ENCODE measurements around the gene HS3ST2. TPM values are rescaled to one million over a fixed set of nuclear protein-coding genes. Genes with fewer than 3 reads are reported as not detected.
"Not testable (repeated sequence)": the region's sequence is repeated elsewhere in the genome, so short reads cannot be mapped to it uniquely, and the experiment has no call there.

The HS3ST2 gene
- total RNA-seq, 1 experiment from 2014 or later: 0.14 TPM

- H3K36me3 Mint-ChIP-seq (ENCODE audit: insufficient read depth, unreplicated experiment): no peaks in the 10 kb centered on the region
- H3K4me3 Mint-ChIP-seq (ENCODE audit: unreplicated experiment): no peak overlapping the region
- H3K9me3 Mint-ChIP-seq (ENCODE audit: unreplicated experiment): no peaks in the 10 kb centered on the region
- POLR2A ChIA-PET: interaction anchor here (0.6 to 0.9 kb wide), 2 partner anchors 149 to 165 kb away, joined by 3 to 4 read pairs; no protein-coding TSS in a partner anchor
- CTCF ChIA-PET: interaction anchor here (0.7 to 2.0 kb wide), 18 partner anchors 8 to 539 kb away, joined by 3 to 13 read pairs (median 4); no protein-coding TSS in a partner anchor
- no peak overlapping the region for H3K27ac Mint-ChIP-seq (ENCODE audit: low read depth, unreplicated experiment)
- no peak for TF ChIP-seq CTCF (IDR thresholded peaks at IDR 0.05; ENCODE audit: unreplicated experiment)
- no peaks in the 10 kb centered on the region for H3K4me1 Mint-ChIP-seq (ENCODE audit: insufficient read depth, unreplicated experiment)
- intact Hi-C loops (cut with micrococcal nuclease): loop anchor here (1.0 to 2.0 kb wide), 2 partner anchors 51 to 162 kb away; no protein-coding TSS in a partner anchor
- no peak for DNase-seq (ENCODE audit: unreplicated experiment)
- no peaks in the 10 kb centered on the region for H3K27me3 Mint-ChIP-seq (ENCODE audit: insufficient read depth, unreplicated experiment)
- no TSS peak for BruUV-seq (replicated peaks)
Observed at GRCh38 chr16:22898131-22898530, 84.2 kb downstream of the HS3ST2 start.

- Mint-ChIP-seq H3K27me3 (ENCODE audit: insufficient read depth, unreplicated experiment) (peaks cover 2% of the 10 kb centered on the region), H3K36me3 (ENCODE audit: insufficient read depth, unreplicated experiment) (no peaks in the 10 kb centered on the region), H3K9me3 (ENCODE audit: unreplicated experiment) (no peaks in the 10 kb centered on the region), H3K4me1 (ENCODE audit: insufficient read depth, unreplicated experiment) (no peaks in the 10 kb centered on the region), H3K4me3 (ENCODE audit: unreplicated experiment) (no peak overlapping the region), H3K27ac (ENCODE audit: low read depth, unreplicated experiment) (no peak overlapping the region)
- ChIA-PET CTCF (interaction anchor here (0.7 to 2.0 kb wide), 26 partner anchors 9 to 538 kb away, joined by 3 to 13 read pairs (median 4); no protein-coding TSS in a partner anchor), POLR2A (interaction anchor here (0.9 kb wide), 1 partner anchor 148 kb away, joined by 3 read pairs; no protein-coding TSS in a partner anchor)
- no TSS peak for BruUV-seq (replicated peaks)
- intact Hi-C loops (cut with micrococcal nuclease): loop anchor here (1.0 to 2.0 kb wide), 3 partner anchors 50 to 535 kb away; no protein-coding TSS in a partner anchor
- TF ChIP-seq CTCF (IDR thresholded peaks at IDR 0.05; ENCODE audit: unreplicated experiment): peak; percentile 82
- peak; percentile 84 for DNase-seq (ENCODE audit: unreplicated experiment)
Observed at GRCh38 chr16:22898874-22899348, 84.9 kb downstream of the HS3ST2 start.

GRCh38 chr16:22899567-22899966, 85.6 kb downstream of the HS3ST2 start:
- H3K4me3 Mint-ChIP-seq (ENCODE audit: unreplicated experiment); DNase-seq (ENCODE audit: unreplicated experiment); H3K27me3 Mint-ChIP-seq (ENCODE audit: insufficient read depth, unreplicated experiment); H3K27ac Mint-ChIP-seq (ENCODE audit: low read depth, unreplicated experiment); H3K4me1 Mint-ChIP-seq (ENCODE audit: insufficient read depth, unreplicated experiment); BruUV-seq (replicated peaks); H3K36me3 Mint-ChIP-seq (ENCODE audit: insufficient read depth, unreplicated experiment); POLR2A ChIA-PET; H3K9me3 Mint-ChIP-seq (ENCODE audit: unreplicated experiment): not testable (repeated sequence)
- CTCF ChIA-PET: interaction anchor here (0.5 to 2.0 kb wide), 22 partner anchors 9 to 592 kb away, joined by 3 to 13 read pairs (median 4); no protein-coding TSS in a partner anchor
- intact Hi-C loops (cut with micrococcal nuclease): loop anchor here (1.0 to 2.0 kb wide), 2 partner anchors 49 to 535 kb away; no protein-coding TSS in a partner anchor

GRCh38 chr16:22900863-22901262, 86.9 kb downstream of the HS3ST2 start:
- no peak for DNase-seq (ENCODE audit: unreplicated experiment)
- ChIA-PET POLR2A (interaction anchor here (1.2 kb wide), 1 partner anchor 136 kb away, joined by 3 read pairs; no protein-coding TSS in a partner anchor), CTCF (interaction anchor here (0.9 to 1.2 kb wide), 2 partner anchors 18 to 162 kb away, joined by 3 read pairs; no protein-coding TSS in a partner anchor)
- no peak overlapping the region for H3K27ac Mint-ChIP-seq (ENCODE audit: low read depth, unreplicated experiment)
- H3K9me3 Mint-ChIP-seq (ENCODE audit: unreplicated experiment): no peaks in the 10 kb centered on the region
- no TSS peak for BruUV-seq (replicated peaks)
- no peak overlapping the region for H3K4me3 Mint-ChIP-seq (ENCODE audit: unreplicated experiment)
- H3K4me1 Mint-ChIP-seq (ENCODE audit: insufficient read depth, unreplicated experiment): no peaks in the 10 kb centered on the region
- no peak for TF ChIP-seq CTCF (IDR thresholded peaks at IDR 0.05; ENCODE audit: unreplicated experiment)
- H3K36me3 Mint-ChIP-seq (ENCODE audit: insufficient read depth, unreplicated experiment): no peaks in the 10 kb centered on the region
- peaks cover 13% of the 10 kb centered on the region for H3K27me3 Mint-ChIP-seq (ENCODE audit: insufficient read depth, unreplicated experiment)
- intact Hi-C loops (cut with micrococcal nuclease): no loop called here
